HEK293 (cell line): ENCODE results near the gene PTPRCAP.

Experiments used
- CTCF ChIP-seq: fragments of 450-650 bp; formaldehyde crosslinking; IDR thresholded peaks from 2 replicates; pipeline ENCODE4 v1.5.1; 2016; ENCODE audit warnings: missing biosample characterization, missing genetic modification characterization
- EGR2 ChIP-seq: fragments of 450-650 bp; formaldehyde crosslinking; IDR thresholded peaks from 2 replicates; pipeline ENCODE4 v1.5.1; 2016; ENCODE audit warnings: low read depth, missing biosample characterization, missing genetic modification characterization
- ELK4 ChIP-seq: IDR thresholded peaks from 2 replicates; pipeline ENCODE4 v1.6.1; 2011; ENCODE audit warnings: mild to moderate bottlenecking, low read depth, low read length, borderline replicate concordance
- HOXA7 ChIP-seq: sonication (generic); formaldehyde crosslinking; IDR thresholded peaks from 2 replicates; pipeline ENCODE4 v1.8.1; 2022; ENCODE audit warnings: missing genetic modification reagents, borderline replicate concordance
- REST ChIP-seq: fragments of 450-650 bp; formaldehyde crosslinking; IDR thresholded peaks from 2 replicates; pipeline ENCODE4 v1.5.1; 2016; ENCODE audit warnings: missing biosample characterization, missing genetic modification characterization
- SALL2 ChIP-seq: fragments of 450-650 bp; formaldehyde crosslinking; IDR thresholded peaks from 2 replicates; pipeline ENCODE4 v1.5.0; 2017; ENCODE audit warnings: missing biosample characterization, mild to moderate bottlenecking, missing genetic modification characterization, borderline replicate concordance
- TCF7L2 ChIP-seq: IDR thresholded peaks from 2 replicates; pipeline ENCODE4 v1.6.1; 2011; ENCODE audit warnings: low read depth, mild to moderate bottlenecking, inconsistent platforms, low read length, moderate library complexity, borderline replicate concordance
- ZNF2 ChIP-seq: fragments of 450-650 bp; formaldehyde crosslinking; IDR thresholded peaks from 2 replicates; pipeline ENCODE4 v1.5.1; 2016; ENCODE audit warnings: missing biosample characterization, missing genetic modification characterization
- ZNF391 ChIP-seq: fragments of 450-650 bp; formaldehyde crosslinking; IDR thresholded peaks from 2 replicates; pipeline ENCODE4 v1.5.1; 2016; ENCODE audit warnings: low read depth, missing biosample characterization, missing genetic modification characterization, borderline replicate concordance
- ZNF580 ChIP-seq: fragments of 450-650 bp; formaldehyde crosslinking; IDR thresholded peaks from 2 replicates; pipeline ENCODE4 v1.5.1; 2016; ENCODE audit warnings: missing biosample characterization, missing genetic modification characterization
- ZNF626 ChIP-seq: fragments of 450-650 bp; sonication (Bioruptor Pico); formaldehyde crosslinking; IDR thresholded peaks from 2 replicates; pipeline ENCODE4 v1.5.1; 2018; ENCODE audit warnings: missing biosample characterization, missing genetic modification characterization, inconsistent platforms

GRCh38 chr11:67439321-67440228 lies 2.1 kb upstream of the PTPRCAP start:
- TF ChIP-seq ZNF391, result no peak
- no peak for TF ChIP-seq TCF7L2
- no peak for TF ChIP-seq ELK4
- TF ChIP-seq HOXA7 (CRISPR knock-in tag), result no peak
- no peak for TF ChIP-seq ZNF626 (tag by site-specific recombination)
- TF ChIP-seq ZNF580 (tag by site-specific recombination), result no peak
- TF ChIP-seq EGR2 (tag by site-specific recombination), result no peak
- TF ChIP-seq SALL2 (tag by site-specific recombination), result no peak
- no peak for TF ChIP-seq ZNF2 (tag by site-specific recombination)
- TF ChIP-seq CTCF (tag by site-specific recombination), result peak; percentile 42; the same call in 1 of the 2 replicates
- no peak for TF ChIP-seq REST (tag by site-specific recombination)
